Measurements from ENCODE around the gene EFNA5. TPM values are rescaled to one million over a fixed set of nuclear protein-coding genes. Genes with fewer than 3 reads are reported as not detected.

The EFNA5 gene
- total and polyA plus RNA-seq, 2 of the 8 experiments (the other 6 are each of a cell fraction or from before 2014, with no cell fraction given): 9.6 to 21.8 TPM

DNA sequence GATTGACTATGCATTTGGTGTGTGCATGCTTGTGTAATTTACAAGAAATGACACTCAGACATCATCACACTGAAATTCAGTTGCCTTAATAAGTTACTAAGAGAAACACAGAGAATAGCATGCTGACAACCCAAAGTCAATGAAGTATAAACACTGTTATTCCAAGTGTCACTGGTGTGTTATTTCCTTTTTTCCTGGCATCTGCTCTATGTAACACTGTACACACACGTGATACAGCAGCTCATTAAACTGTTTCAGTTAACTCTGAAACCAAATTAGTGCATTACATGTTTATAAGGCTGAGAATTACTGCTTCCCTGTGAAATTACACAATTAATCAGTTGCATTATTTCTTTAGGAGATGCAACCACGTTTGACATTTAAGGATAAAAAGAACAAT lies 252.7 kb downstream of the EFNA5 start:
- Histone ChIP-seq H3K4me1 (replicated peaks in 1 of 4; ENCODE audit: control insufficient read depth in 3 of 4, insufficient read depth in 4 of 4, low read length in 3 of 4) (peaks cover 0 to 3% (median 0%) of the 10 kb centered on the region in 4 experiments; a peak in 2 of 7 replicates), H3K79me2 (ENCODE audit: control insufficient read depth in 1 of 2, insufficient read depth in 2 of 2, low read length in 2 of 2) (no peaks in the 10 kb centered on the region), H3K9me3 (ENCODE audit: insufficient read depth in 2 of 2, low read depth in 1 of 2, low read length in 1 of 2) (no peaks in the 10 kb centered on the region), H2BK5ac (ENCODE audit: low read depth, low read length) (no peak overlapping the region), H2BK20ac (ENCODE audit: low read length) (no peak overlapping the region), H4K5ac (ENCODE audit: insufficient read length, low read depth, low read length) (no peak overlapping the region), H3K4ac (replicated peaks; ENCODE audit: insufficient read length, low read depth, low read length) (no peak overlapping the region), H3K14ac (ENCODE audit: insufficient read length) (no peak overlapping the region), H3K23ac (ENCODE audit: insufficient read length) (no peak overlapping the region), H4K8ac (ENCODE audit: extremely low read depth, insufficient read depth, low read length) (no peak overlapping the region), H2AK5ac (ENCODE audit: low read depth, low read length) (no peak overlapping the region), H3K4me2 (ENCODE audit: insufficient read depth in 1 of 2, low read depth in 2 of 2, low read length in 2 of 2) (no peak overlapping the region), H3K4me3 (ENCODE audit: extremely low read depth in 1 of 4, insufficient read depth in 2 of 4, low read depth in 3 of 4, low read length in 4 of 4) (no peak overlapping the region), H3K56ac (replicated peaks; ENCODE audit: insufficient read length, low read depth, low read length) (no peak overlapping the region), H3K27me3 (replicated peaks in 1 of 4; ENCODE audit: control insufficient read depth in 3 of 4, extremely low read depth in 1 of 4, insufficient read depth in 3 of 4, low read length in 3 of 4) (no peaks in the 10 kb centered on the region), H3K9ac (replicated peaks in 1 of 4; ENCODE audit: extremely low read depth in 1 of 4, low read depth in 3 of 4, low read length in 3 of 4) (no peak overlapping the region), H3K18ac (ENCODE audit: extremely low read depth, low read length) (no peak overlapping the region), H2BK120ac (replicated peaks; ENCODE audit: low read depth, low read length) (no peak overlapping the region), H2BK12ac (ENCODE audit: low read depth, low read length) (no peak overlapping the region), H3K79me1 (ENCODE audit: low read depth, low read length) (no peaks in the 10 kb centered on the region), H4K20me1 (replicated peaks in 1 of 2; ENCODE audit: control insufficient read depth in 1 of 2, insufficient read depth in 2 of 2, low read length in 2 of 2) (no peaks in the 10 kb centered on the region), H3K27ac (ENCODE audit: low read depth, low read length) (no peak overlapping the region), H3K36me3 (ENCODE audit: control insufficient read depth in 2 of 4, insufficient read depth in 4 of 4, low read length in 3 of 4) (no peaks in the 10 kb centered on the region), H3K23me2 (ENCODE audit: low read depth, low read length) (no peaks in the 10 kb centered on the region), H2BK15ac (ENCODE audit: low read length) (no peak overlapping the region), H2AFZ (ENCODE audit: low read length) (no peak overlapping the region), H4K91ac (replicated peaks; ENCODE audit: insufficient read length, low read length) (no peak overlapping the region)
- ChIA-PET CTCF (ENCODE audit: partially characterized antibody) (interaction anchor here (1.9 kb wide), 1 partner anchor 154 kb away, joined by 5 read pairs; no protein-coding TSS in a partner anchor), POLR2A (ENCODE audit: partially characterized antibody) (no interaction called here)
- DNase-seq (ENCODE audit: low read depth in 1 of 2, low spot score in 2 of 2): no peak
- no peak for FAIRE-seq
- WGBS, 2 experiments (ENCODE audit: extremely low coverage in 1 of 2, insufficient coverage in 1 of 2, insufficient read length in 1 of 2, insufficient replicate concordance in 2 of 2, low coverage in 1 of 2, low lambda C conversion rate in 2 of 2, missing lambda C conversion rate in 1 of 2): 86% methylated on average over 2 of the region's 2 CpGs; no CpG with 5 or more reads in 1 of the 2 experiments
- no peak for TF ChIP-seq SIRT6 (IDR thresholded peaks at IDR 0.05; ENCODE audit: low read length)
- no peak for TF ChIP-seq BACH1 (IDR thresholded peaks at IDR 0.05; ENCODE audit: low read length)
- no peak for TF ChIP-seq CBX8 (IDR thresholded peaks at IDR 0.05; ENCODE audit: borderline replicate concordance, low read depth, low read length)
- TF ChIP-seq POU5F1 (IDR thresholded peaks at IDR 0.05; ENCODE audit: low read depth, low read length): no peak
- TF ChIP-seq TBP (IDR thresholded peaks at IDR 0.05; ENCODE audit: low read depth, low read length): no peak
- TF ChIP-seq POLR2AphosphoS5 (IDR thresholded peaks at IDR 0.05; ENCODE audit: low read depth, low read length): no peak
- TF ChIP-seq GTF2F1 (IDR thresholded peaks at IDR 0.05; ENCODE audit: borderline replicate concordance, low read depth, low read length): no peak
- no peak for TF ChIP-seq ZNF274 (IDR thresholded peaks at IDR 0.05; ENCODE audit: borderline replicate concordance, extremely low read depth, low read length)
- no peak for TF ChIP-seq NANOG (IDR thresholded peaks at IDR 0.05; ENCODE audit: insufficient read depth, low read depth, low read length, poor library complexity, severe bottlenecking)
- TF ChIP-seq, protein P1, sequence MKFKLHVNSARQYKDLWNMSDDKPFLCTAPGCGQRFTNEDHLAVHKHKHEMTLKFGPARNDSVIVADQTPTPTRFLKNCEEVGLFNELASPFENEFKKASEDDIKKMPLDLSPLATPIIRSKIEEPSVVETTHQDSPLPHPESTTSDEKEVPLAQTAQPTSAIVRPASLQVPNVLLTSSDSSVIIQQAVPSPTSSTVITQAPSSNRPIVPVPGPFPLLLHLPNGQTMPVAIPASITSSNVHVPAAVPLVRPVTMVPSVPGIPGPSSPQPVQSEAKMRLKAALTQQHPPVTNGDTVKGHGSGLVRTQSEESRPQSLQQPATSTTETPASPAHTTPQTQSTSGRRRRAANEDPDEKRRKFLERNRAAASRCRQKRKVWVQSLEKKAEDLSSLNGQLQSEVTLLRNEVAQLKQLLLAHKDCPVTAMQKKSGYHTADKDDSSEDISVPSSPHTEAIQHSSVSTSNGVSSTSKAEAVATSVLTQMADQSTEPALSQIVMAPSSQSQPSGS (IDR thresholded peaks at IDR 0.05; ENCODE audit: low read length): no peak
- no peak for TF ChIP-seq CREB1 (IDR thresholded peaks at IDR 0.05)
- TF ChIP-seq USF2 (IDR thresholded peaks at IDR 0.05; ENCODE audit: low read length): no peak
- no peak for TF ChIP-seq SP4 (IDR thresholded peaks at IDR 0.05; ENCODE audit: low read length)

Data from H1 (cell line).